ENCODE measurements around the gene PREX1. TPM values are rescaled to one million over a fixed set of nuclear protein-coding genes. Genes with fewer than 3 reads are reported as not detected.
A peak's percentile ranks its signal among the peaks of the same experiment; 100 is the strongest.
"Not testable (repeated sequence)": the region's sequence is repeated elsewhere in the genome, so short reads cannot be mapped to it uniquely, and the experiment has no call there.

The PREX1 gene
- total RNA-seq, 1 experiment from 2014 or later = 1.2 TPM

GRCh38 chr20:48812600-48813445, 15.0 kb downstream of the PREX1 start:
- DNase-seq (ENCODE audit: low read depth) = no peak

- DNase-seq (ENCODE audit: low read depth) = not testable (repeated sequence)
Measured at GRCh38 chr20:48812114-48812513, 15.7 kb downstream of the PREX1 start.

DNA sequence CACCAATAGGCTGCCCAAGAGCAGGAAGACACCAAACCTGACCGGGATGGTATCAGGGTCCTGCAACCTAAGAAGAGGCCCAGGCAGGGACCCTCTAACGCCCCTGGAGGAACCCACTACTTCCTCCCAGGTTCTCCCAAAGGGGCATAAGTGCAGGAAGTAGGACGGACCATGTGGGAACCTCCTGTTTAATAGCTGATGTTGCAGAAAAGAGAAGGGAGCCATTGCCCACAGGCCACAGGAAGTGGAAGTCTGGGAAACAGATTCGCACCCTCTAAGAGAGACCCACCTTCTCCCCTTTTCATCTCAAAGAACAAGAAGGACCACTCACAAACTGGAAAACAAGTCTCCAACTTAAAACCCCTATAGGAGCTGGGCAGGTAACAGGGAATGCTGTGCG, 18.1 kb downstream of the PREX1 start:
- DNase-seq (ENCODE audit: low read depth) = no peak

DNA sequence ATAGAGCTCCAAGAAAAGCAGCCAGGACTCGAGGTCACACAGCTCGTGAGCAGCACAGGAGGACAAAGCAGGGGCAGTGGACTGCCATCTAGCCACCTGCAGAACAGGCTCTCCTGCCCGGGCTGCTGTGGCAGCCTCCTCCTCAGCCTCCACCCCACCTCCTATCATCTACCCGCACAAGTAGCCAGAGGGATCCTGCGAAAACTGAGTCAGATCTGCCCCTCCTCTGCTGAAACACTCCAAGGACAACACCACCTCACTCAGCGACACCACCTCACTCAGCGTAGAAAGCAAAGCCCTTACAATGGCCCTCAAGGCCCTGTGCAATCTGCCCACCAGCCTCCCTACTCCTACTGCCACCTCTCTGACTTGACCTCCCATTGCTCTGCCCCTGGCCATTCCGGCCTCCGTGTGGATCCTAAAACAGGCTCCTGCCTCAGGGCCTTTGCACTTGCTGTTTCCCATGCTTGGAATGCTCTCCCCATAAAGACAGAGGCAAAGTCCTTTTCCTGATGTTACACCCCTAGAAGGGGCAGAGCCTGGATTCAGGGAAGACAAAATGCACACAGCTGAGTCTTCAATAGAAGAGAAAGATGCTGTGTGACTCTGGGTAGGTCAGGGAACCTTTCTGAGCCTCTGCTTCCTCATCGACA, 19.3 kb downstream of the PREX1 start:
- no peak for DNase-seq (ENCODE audit: low read depth)

- DNase-seq (ENCODE audit: low read depth) = no peak
Measured at GRCh38 chr20:48807586-48808381, 20.0 kb downstream of the PREX1 start.

DNA sequence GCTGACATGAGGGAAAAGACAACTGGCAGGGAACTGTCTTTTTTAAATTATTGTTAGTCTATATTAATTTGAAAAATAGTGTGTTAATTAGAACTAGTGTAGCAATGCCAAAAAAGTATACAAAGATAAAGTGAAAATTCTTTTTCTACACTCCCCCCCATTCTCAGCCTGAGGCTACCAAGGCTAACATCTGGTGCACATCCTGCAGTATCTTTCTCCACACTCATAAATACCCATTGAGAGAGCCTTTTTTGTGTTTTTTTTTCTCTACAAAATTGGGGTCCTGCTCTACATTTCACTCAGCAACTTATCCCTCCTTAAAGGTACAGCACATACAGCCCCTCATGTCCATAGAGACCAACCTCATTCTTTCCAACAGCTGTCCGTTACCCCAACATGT, 20.7 kb downstream of the PREX1 start:
- no peak for DNase-seq (ENCODE audit: low read depth)

DNA sequence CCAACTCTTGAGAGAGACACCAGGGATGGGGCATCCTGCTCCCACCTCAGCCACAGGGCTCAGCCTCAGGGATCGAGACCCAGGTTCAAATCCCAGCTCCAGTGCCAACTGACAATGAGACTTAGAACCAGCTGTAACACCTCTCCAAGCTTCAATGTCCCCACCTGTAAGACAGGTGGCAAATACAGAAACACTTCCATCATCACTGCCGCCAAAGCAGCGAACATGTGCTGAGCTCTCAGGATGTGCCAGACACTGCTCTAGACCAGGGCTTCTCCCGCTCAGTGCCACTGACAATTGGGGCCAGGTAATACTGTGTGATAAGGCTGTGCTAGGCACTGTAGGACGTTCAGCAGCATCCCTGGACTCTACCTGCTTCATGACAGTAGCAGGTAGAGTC, 22.1 kb downstream of the PREX1 start:
- no peak for DNase-seq (ENCODE audit: low read depth)

DNA sequence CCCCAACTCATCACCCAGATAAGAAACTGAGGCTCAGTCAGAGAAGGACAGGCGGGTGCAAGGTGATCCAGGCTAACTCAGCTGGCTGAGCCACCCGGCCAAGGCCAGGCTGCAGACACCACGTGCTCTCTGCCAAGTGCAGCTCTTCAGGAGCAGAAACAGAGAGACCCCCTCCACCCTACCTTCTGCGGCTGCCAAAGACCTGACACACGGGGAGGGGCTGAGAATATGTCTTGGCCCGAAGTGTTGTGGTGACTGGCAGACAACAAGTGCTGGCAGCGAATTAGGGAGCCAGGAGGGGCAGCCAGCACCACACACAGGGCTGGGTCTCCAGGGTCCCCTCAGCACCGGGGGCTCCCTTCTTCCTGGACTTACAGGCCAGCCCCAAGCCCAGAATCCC, 22.5 kb downstream of the PREX1 start:
- no peak for DNase-seq (ENCODE audit: low read depth)

- DNase-seq (ENCODE audit: low read depth) = no peak
Measured at GRCh38 chr20:48804300-48804980, 23.4 kb downstream of the PREX1 start.

DNA sequence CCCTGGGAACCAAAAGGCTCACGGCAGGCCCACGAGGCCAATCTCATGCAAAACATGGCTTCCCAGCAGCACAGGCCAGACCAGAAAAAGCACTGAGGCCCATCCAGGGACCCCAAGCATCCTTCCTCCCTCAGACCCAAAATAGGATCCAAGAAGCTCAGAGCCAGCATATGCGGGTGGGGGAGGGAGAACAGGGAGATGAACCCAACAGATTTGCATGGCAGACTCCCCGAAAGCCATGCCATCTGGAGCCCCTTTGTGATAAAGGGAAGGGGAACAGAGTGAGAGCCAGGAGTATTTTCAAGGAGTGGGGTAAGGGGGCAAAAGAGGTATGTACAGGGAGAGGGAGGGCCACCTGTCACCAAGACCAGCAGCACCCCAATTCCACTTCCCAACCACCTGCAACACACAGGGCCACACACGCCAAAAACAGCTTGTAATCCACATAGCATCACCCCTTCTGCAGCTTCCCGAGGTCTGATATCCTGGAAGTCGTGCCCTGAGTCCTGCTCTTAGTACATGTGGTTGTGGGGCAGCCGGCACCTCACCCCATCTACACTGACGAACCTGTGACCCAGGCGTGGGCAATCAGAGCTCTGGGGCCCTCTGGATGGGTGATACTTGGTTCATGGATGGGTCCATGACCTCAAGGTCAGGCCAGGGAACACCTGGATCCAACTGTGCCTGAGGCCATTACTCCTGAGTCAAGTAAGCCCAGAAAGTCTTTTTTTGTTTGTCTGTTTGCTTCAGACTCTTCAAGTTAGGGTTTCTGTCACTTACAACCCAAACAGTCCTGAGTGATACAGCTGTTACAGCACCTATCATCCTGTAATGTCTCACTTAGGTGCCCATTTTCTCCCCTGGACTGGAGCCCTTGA, 24.4 kb downstream of the PREX1 start:
- DNase-seq (ENCODE audit: low read depth) = no peak

DNA sequence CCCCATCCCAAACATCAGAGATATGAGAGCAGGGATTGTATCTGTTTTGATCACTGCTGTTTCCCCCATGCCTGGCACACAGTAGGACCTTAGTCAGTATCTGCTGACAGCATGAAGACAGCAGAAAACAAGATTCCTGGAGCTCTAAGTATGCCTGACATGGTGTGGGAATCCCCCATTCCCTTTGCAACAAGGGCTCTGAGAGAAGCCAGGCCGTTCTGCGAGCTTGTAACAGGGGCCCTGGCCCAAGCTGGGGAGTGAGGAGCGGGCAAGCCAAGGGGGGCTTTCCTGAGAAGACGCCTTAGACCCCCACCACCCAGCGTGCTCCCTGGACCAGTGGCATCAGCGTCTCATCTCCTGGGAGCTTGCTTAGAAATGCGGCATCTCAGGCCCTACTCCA, 25.2 kb downstream of the PREX1 start:
- DNase-seq (ENCODE audit: low read depth) = no peak

DNA sequence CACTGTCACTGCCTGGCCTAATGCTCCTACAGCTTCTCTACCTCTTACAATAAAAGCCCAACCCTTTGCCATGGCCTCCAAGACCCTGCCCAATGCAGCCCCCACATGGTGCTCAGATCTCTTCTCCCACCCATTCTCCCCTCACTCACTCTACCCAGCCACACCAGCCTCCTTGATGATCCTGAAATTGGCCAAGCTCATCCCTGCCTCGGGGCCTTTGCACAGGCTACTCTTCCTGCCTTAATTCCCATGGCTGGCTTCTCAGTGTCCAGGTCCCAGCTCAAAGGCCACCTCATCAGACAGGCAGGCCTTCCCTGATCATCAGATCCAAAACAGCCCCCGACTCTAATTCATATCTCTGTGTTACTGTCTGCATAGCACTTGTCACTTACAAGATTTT, 25.6 kb downstream of the PREX1 start:
- DNase-seq (ENCODE audit: low read depth) = no peak

DNA sequence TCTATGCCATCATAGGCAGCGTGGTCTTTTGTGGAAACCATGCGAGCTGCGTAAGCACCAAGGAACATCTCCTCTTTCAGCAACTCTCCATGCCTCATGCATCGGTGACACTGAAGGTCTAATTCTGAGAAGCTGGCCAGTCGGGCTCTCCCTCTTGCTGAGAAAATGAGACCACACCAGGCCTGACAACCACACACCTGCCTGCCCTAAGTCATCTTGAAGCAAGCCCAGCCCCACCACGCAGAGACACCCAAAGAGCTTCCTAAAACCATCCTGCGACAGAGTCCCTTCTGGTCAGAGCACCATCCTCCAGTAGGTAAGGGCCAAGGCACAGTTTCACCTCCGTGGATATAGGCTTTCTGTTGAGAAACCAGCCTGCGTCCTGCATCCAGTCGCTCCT, 26.6 kb downstream of the PREX1 start:
- no peak for DNase-seq (ENCODE audit: low read depth)

DNA sequence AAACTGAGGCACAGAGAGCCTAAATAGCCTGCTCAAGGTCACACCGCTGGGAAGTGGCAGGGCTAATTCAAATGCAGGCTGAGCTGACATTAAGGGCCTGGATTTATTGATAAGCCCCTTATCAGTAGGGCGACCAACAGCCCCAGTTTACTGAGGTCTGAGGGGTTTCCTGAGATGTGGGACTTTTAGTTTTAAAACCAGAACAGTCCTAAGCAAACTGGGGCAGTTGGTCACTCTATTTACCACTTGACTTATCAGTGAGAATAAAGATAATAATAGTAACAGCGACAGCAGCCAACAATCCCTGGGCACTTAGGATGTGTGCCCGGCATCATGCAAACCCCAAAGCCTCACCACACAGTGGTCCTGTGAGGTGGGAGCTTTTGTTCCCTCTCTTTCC, 27.6 kb downstream of the PREX1 start:
- no peak for DNase-seq (ENCODE audit: low read depth)

DNA sequence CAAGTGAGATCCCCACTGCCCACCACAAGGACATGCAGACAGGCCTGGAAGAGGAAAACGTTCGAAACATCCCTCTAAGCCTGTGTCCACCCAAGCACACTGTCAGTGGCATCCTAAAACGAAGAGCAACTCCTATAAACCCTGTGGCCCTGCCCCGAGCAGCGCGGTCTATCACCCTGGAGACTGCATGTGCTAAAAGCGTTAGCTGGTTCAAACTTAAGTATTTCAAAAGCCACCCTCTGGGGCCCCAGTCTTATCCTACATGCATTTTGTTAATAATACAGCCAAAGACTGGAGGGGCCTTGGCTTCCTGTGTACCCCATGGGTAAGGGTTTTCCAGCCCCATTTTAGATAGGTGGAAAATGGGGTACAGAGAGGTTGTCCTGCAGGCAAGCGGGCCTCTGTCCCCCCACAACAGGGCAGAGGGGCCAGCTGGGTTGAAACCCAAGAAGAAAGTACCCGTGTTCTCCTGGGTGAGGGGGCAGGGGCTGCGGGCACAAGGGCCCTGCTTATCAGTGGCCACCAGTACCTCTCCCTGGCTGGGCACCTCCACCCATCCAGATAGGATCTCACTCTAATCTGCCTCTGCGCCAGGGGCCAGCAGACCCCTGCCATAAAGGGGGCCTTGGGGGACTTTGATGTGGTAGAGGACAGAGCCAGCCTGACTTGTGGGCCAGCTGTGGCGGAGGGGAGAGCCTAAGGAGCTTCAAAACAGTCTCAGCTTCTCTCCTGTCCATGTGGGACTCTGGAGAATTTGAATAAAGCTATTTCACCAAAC, 28.3 kb downstream of the PREX1 start:
- no peak for DNase-seq (ENCODE audit: low read depth)

- no peak for DNase-seq (ENCODE audit: low read depth)
Measured at GRCh38 chr20:48797850-48798747, 29.7 kb downstream of the PREX1 start.

GRCh38 chr20:48797275-48797825, 30.4 kb downstream of the PREX1 start:
- DNase-seq (ENCODE audit: low read depth) = peak; percentile 32

- no peak for DNase-seq (ENCODE audit: low read depth)
Measured at GRCh38 chr20:48795732-48796131, 32.1 kb downstream of the PREX1 start.
